HepG2 (cell line): Measurements from ENCODE around the gene OR56A3. TPM values are rescaled to one million over a fixed set of nuclear protein-coding genes. Genes with fewer than 3 reads are reported as not detected.

Experiments
- ATAC-seq: fragments of 200-7000 bp; cut with Tn5 transposase; 3 replicates; pipeline ENCODE4 v1.9.1; 2020; ENCODE audit warnings: mild to moderate bottlenecking, moderate library complexity
- BruUV-seq: library from RNA; stranded (reverse); fragments of 400-500 nt; replicated peaks from 2 replicates; lab custom pipeline; 2021; lab: Mats Ljungman, UMichigan
- CTCF ChIA-PET: fragments of 300-600 bp; formaldehyde crosslinking; extraction: SDS; loops from one replicate; lab custom pipeline; 2021; ENCODE audit warnings: low total read pairs, inconsistent platforms, low intra/inter-chr PET ratio; lab: Yijun Ruan, JAX
- POLR2A ChIA-PET: fragments of 350-600 bp; sonication (Branson Sonifier 250); formaldehyde crosslinking; loops from one replicate; lab custom pipeline; 2020; ENCODE audit warnings: antibody characterized with exemption, inconsistent platforms; lab: Yijun Ruan, JAX
- DNase-seq: peaks from one replicate; pipeline ENCODE4 v3.0.0-alpha.2; 2015; ENCODE audit warnings: low spot score
- FAIRE-seq: peaks from 3 replicates; lab custom pipeline; 2011; peaks lifted over from hg19 to GRCh38; lab: Jason Lieb, UNC
- H2AFZ ChIP-seq: one replicate; pipeline ENCODE4 v1.6.1; 2011; ENCODE audit warnings: low read length, inconsistent platforms
- H3K27ac ChIP-seq: fragments of 300-600 bp; 3 replicates; pipeline ENCODE4 v1.8.0; 2011; ENCODE audit warnings: mixed run types, mild to moderate bottlenecking, mixed read lengths, low read length, inconsistent platforms; ENCODE audit not compliant: insufficient read depth; ENCODE audit errors: extremely low read length
- H3K27me3 ChIP-seq, 2 experiments: fragments of 200-600 bp in 1 of 2; 2 replicates in 1 of 2; 3 replicates in 1 of 2; pipeline versions ENCODE4 v1.6.0 to v1.8.0; 2011; ENCODE audit warnings: low read length in 2 of 2, mild to moderate bottlenecking in 2 of 2, moderate library complexity in 2 of 2, inconsistent platforms in 1 of 2; ENCODE audit not compliant: insufficient read depth in 2 of 2, control insufficient read depth in 1 of 2
- H3K36me3 ChIP-seq, 2 experiments: fragments of 200-600 bp in 1 of 2; replicated peaks in 1 of 2; 2 replicates in 1 of 2; 3 replicates in 1 of 2; pipeline versions ENCODE4 v1.5.1 to v1.8.0; 2011; ENCODE audit warnings: low read length in 2 of 2, inconsistent platforms in 1 of 2; ENCODE audit not compliant: insufficient read depth in 2 of 2, control insufficient read depth in 1 of 2
- H3K4me1 ChIP-seq: 2 replicates; pipeline ENCODE4 v1.5.1; 2012; ENCODE audit warnings: low read length, inconsistent platforms; ENCODE audit not compliant: insufficient read depth
- H3K4me2 ChIP-seq: 2 replicates; pipeline ENCODE4 v1.6.0; 2011; ENCODE audit warnings: low read depth, low read length, inconsistent platforms
- H3K4me3 ChIP-seq, 3 experiments: fragments of 200-600 bp in 1 of 3; sonication (generic), shearing (Covaris generic) in 1 of 3; replicated peaks in 1 of 3; 2 replicates each; pipeline ENCODE4 v1.5.1; 2011 to 2016; ENCODE audit warnings: low read length in 3 of 3, inconsistent platforms in 2 of 3, low read depth in 2 of 3, mild to moderate bottlenecking in 2 of 3, control low read depth in 1 of 3, mixed read lengths in 1 of 3; ENCODE audit not compliant: insufficient read depth in 1 of 3
- H3K79me2 ChIP-seq: one replicate; pipeline ENCODE4 v1.6.1; 2011; ENCODE audit warnings: low read length, inconsistent platforms; ENCODE audit not compliant: insufficient read depth
- H3K9ac ChIP-seq: 2 replicates; pipeline ENCODE4 v1.6.0; 2011; ENCODE audit warnings: mild to moderate bottlenecking, low read depth, low read length, inconsistent platforms; ENCODE audit not compliant: insufficient read depth
- H3K9me3 ChIP-seq: 2 replicates; pipeline ENCODE4 v1.5.1; 2012; ENCODE audit warnings: mild to moderate bottlenecking, low read length
- H4K20me1 ChIP-seq: 2 replicates; pipeline ENCODE4 v1.6.0; 2011; ENCODE audit warnings: inconsistent platforms, mild to moderate bottlenecking, low read length, moderate library complexity; ENCODE audit not compliant: insufficient read depth
- ARHGAP35 ChIP-seq: sonication (generic); formaldehyde crosslinking; IDR thresholded peaks from 2 replicates; pipeline ENCODE4 v1.9.0; 2022; ENCODE audit warnings: mild to moderate bottlenecking, inconsistent platforms, moderate library complexity, missing genetic modification reagents, borderline replicate concordance
- NFATC3 ChIP-seq: sonication (generic); formaldehyde crosslinking; IDR thresholded peaks from 2 replicates; pipeline ENCODE4 v1.5.1; 2020; ENCODE audit warnings: mild to moderate bottlenecking, missing genetic modification reagents
- SOX13 ChIP-seq, 3 experiments: fragments of 450-650 bp in 1 of 3; sonication (generic) in 1 of 3; formaldehyde crosslinking in 1 of 3; IDR thresholded peaks in 2 of 3; conservative IDR thresholded peaks in 1 of 3; 2 replicates each; pipeline versions ENCODE4 v1.5.0 to v1.6.1; 2016 to 2020; ENCODE audit warnings: antibody characterized with exemption in 1 of 3, mild to moderate bottlenecking in 1 of 3, missing compliant biosample characterization in 1 of 3, missing genetic modification reagents in 1 of 3, moderate library complexity in 1 of 3
- U2AF1 ChIP-seq: fragments of 200-400 bp; formaldehyde crosslinking; optimal IDR thresholded peaks from 2 replicates; pipeline ENCODE3; 2017; ENCODE audit warnings: mild to moderate bottlenecking, low read depth, low read length
- ZNF441 ChIP-seq: sonication (generic); formaldehyde crosslinking; IDR thresholded peaks from 2 replicates; pipeline ENCODE4 v1.7.0; 2021; ENCODE audit warnings: missing genetic modification reagents, borderline replicate concordance
- ZNF543 ChIP-seq: sonication (generic); formaldehyde crosslinking; IDR thresholded peaks from 2 replicates; pipeline ENCODE4 v1.4.0; 2020; ENCODE audit warnings: mild to moderate bottlenecking, missing genetic modification reagents
- ZNF556 ChIP-seq: sonication (generic); formaldehyde crosslinking; IDR thresholded peaks from 2 replicates; pipeline ENCODE4 v1.4.0; 2020; ENCODE audit warnings: mild to moderate bottlenecking, missing genetic modification reagents, borderline replicate concordance
- ZSCAN30 ChIP-seq: sonication (generic); formaldehyde crosslinking; IDR thresholded peaks from 2 replicates; pipeline ENCODE4 v1.5.0; 2020; ENCODE audit warnings: mild to moderate bottlenecking, missing genetic modification reagents
- WGBS: methylation state at CpG from one replicate; pipeline ENCODE4 v1.1.6; 2017; ENCODE audit warnings: low lambda C conversion rate; 5-methylcytosine and 5-hydroxymethylcytosine counted together
- in situ Hi-C: cut with HindIII; loops from 2 replicates; pipeline ENCODE4 v1.10.0; 2017; ENCODE audit warnings: low pct_unique_long_range_greater_than_20kb; ENCODE audit not compliant: extremely low pct_ligation_motif_present
- intact Hi-C: fragments of 100-400 bp; cut with micrococcal nuclease; formaldehyde crosslinking; loops from one replicate; pipeline ENCODE4 v1.10.0; 2022; ENCODE audit not compliant: unreplicated experiment
- polyA plus RNA-seq, 8 experiments: library from polyadenylated mRNA; depleted of rRNA in 3 of 8; stranded (reverse) in 7 of 8; unstranded in 1 of 8; fragments of >200 nt; fragmentation: Illumina TruSeq in 4 of 8; extraction: Trizol in 4 of 8; gene quantifications; 2 replicates each; pipeline versions ENCODE4 v1.2.1 to v1.2.3, GENCODE V29; 2011 to 2016; ENCODE audit warnings: low read depth in 4 of 8, missing spikeins in 1 of 8, mixed read lengths in 1 of 8; ENCODE audit not compliant: insufficient read depth in 1 of 8
- total RNA-seq, 5 experiments: library from RNA; depleted of rRNA; stranded (reverse); fragments of >200 nt; fragmentation: Illumina TruSeq; extraction: Trizol; gene quantifications; 2 replicates each; pipeline ENCODE4 v1.2.3, GENCODE V29; 2016; ENCODE audit warnings: low read depth in 1 of 5
- TF ChIP-seq, protein P1 (sequence below): sonication (generic); formaldehyde crosslinking; IDR thresholded peaks from 2 replicates; pipeline ENCODE4 v1.5.0; 2020; ENCODE audit warnings: mild to moderate bottlenecking, missing genetic modification reagents, borderline replicate concordance
- TF ChIP-seq, protein P2 (sequence below): IDR thresholded peaks from 2 replicates; pipeline ENCODE4 v1.6.1; 2016; ENCODE audit warnings: missing genetic modification reagents, missing compliant biosample characterization
- TF ChIP-seq, protein P3 (sequence below): fragments of 450-650 bp; IDR thresholded peaks from 2 replicates; pipeline ENCODE4 v1.6.1; 2016
- TF ChIP-seq, protein P4 (sequence below): sonication (generic); formaldehyde crosslinking; IDR thresholded peaks from 2 replicates; pipeline ENCODE4 v1.5.0; 2020; ENCODE audit warnings: missing genetic modification reagents

The OR56A3 gene
- total and polyA plus RNA-seq, 2 of the 13 experiments (the other 11 are each of a cell fraction or from before 2014, with no cell fraction given): not detected

DNA sequence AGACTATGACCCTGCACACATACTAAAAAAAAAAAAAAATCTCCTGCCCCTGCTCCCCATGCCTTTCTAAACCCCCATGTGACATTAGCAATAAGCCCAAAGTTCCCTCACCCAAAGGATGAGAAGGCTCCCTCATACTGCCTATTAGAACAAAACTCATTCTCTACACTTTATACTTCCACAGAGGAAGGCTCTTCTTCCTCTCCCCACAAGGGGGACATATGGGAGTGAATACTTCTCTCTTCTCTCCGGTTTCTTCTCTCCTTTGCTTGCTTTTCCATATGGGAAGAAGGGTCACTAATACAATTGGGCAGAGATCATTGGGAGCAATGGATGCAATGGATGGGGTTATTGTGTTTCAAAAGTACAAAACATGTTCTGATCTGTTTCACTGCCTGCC is 41.4 kb downstream of the OR56A3 start (continued):
- TF ChIP-seq, protein P1, sequence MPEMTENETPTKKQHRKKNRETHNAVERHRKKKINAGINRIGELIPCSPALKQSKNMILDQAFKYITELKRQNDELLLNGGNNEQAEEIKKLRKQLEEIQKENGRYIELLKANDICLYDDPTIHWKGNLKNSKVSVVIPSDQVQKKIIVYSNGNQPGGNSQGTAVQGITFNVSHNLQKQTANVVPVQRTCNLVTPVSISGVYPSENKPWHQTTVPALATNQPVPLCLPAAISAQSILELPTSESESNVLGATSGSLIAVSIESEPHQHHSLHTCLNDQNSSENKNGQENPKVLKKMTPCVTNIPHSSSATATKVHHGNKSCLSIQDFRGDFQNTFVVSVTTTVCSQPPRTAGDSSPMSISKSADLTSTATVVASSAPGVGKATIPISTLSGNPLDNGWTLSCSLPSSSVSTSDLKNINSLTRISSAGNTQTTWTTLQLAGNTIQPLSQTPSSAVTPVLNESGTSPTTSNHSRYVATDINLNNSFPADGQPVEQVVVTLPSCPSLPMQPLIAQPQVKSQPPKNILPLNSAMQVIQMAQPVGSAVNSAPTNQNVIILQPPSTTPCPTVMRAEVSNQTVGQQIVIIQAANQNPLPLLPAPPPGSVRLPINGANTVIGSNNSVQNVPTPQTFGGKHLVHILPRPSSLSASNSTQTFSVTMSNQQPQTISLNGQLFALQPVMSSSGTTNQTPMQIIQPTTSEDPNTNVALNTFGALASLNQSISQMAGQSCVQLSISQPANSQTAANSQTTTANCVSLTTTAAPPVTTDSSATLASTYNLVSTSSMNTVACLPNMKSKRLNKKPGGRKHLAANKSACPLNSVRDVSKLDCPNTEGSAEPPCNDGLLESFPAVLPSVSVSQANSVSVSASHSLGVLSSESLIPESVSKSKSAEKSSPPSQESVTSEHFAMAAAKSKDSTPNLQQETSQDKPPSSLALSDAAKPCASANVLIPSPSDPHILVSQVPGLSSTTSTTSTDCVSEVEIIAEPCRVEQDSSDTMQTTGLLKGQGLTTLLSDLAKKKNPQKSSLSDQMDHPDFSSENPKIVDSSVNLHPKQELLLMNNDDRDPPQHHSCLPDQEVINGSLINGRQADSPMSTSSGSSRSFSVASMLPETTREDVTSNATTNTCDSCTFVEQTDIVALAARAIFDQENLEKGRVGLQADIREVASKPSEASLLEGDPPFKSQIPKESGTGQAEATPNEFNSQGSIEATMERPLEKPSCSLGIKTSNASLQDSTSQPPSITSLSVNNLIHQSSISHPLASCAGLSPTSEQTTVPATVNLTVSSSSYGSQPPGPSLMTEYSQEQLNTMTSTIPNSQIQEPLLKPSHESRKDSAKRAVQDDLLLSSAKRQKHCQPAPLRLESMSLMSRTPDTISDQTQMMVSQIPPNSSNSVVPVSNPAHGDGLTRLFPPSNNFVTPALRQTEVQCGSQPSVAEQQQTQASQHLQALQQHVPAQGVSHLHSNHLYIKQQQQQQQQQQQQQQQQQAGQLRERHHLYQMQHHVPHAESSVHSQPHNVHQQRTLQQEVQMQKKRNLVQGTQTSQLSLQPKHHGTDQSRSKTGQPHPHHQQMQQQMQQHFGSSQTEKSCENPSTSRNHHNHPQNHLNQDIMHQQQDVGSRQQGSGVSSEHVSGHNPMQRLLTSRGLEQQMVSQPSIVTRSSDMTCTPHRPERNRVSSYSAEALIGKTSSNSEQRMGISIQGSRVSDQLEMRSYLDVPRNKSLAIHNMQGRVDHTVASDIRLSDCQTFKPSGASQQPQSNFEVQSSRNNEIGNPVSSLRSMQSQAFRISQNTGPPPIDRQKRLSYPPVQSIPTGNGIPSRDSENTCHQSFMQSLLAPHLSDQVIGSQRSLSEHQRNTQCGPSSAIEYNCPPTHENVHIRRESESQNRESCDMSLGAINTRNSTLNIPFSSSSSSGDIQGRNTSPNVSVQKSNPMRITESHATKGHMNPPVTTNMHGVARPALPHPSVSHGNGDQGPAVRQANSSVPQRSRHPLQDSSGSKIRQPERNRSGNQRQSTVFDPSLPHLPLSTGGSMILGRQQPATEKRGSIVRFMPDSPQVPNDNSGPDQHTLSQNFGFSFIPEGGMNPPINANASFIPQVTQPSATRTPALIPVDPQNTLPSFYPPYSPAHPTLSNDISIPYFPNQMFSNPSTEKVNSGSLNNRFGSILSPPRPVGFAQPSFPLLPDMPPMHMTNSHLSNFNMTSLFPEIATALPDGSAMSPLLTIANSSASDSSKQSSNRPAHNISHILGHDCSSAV (CRISPR knock-in tag): no peak
- no peak for TF ChIP-seq NFATC3 (CRISPR knock-in tag)
- TF ChIP-seq, protein P2, sequence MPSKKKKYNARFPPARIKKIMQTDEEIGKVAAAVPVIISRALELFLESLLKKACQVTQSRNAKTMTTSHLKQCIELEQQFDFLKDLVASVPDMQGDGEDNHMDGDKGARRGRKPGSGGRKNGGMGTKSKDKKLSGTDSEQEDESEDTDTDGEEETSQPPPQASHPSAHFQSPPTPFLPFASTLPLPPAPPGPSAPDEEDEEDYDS (CRISPR knock-in tag): no peak
- TF ChIP-seq, all 625 proteins: peak for 0

DNA sequence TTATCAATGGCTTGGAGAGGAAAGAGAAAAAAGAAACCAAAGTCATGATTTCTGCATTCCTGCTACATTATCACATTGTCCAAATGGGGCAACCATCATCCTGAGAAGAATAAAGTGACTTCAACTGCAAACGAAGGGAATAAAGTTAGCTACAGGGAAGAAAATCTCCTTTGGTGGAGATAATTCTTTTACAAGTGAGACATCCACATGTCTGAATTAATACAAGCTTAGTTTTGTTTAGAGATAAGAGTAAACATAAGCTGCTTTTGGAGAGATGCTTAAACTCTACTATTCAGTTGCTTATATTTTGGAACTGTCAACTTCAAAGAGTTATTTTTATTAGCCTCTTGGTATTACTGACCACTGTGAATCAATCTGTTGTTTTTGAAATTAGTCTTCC is 44.8 kb downstream of the OR56A3 start, which contains the start of gene OR52L1:
OR52L1 (minus strand) TSS at position 101 of the 400 bp plus-strand sequence; CDS start at position 46, 55 bp downstream.
- Histone ChIP-seq H3K9me3 (no peaks in the 10 kb centered on the region), H3K4me3 (no peak within 1 kb of the TSS), H2AFZ (no peak within 1 kb of the TSS), H3K4me2 (no peak within 1 kb of the TSS), H3K4me1 (no peaks in the 10 kb centered on the region), H3K36me3 (no peaks in the 10 kb centered on the region), H3K79me2 (no peaks in the 10 kb centered on the region), H3K9ac (no peak within 1 kb of the TSS), H4K20me1 (no peaks in the 10 kb centered on the region), H3K27ac (no peak within 1 kb of the TSS), H3K27me3 (peaks cover 0 to 2% of the 10 kb centered on the region in 2 experiments; a peak in 1 of 5 replicates)
- 0% methylated on average over 1 of the region's 1 CpG for WGBS
- in situ Hi-C loops: no loop called here
- ATAC-seq (no peak), DNase-seq (no peak), FAIRE-seq (no peak)
- no peak for TF ChIP-seq SOX13 (IDR thresholded peaks at IDR 0.05)
- TF ChIP-seq SOX13 (CRISPR knock-in tag; conservative IDR thresholded peaks at IDR 0.05 in 1 of 2, IDR thresholded peaks at IDR 0.05 in 1 of 2): no peak
- no peak for TF ChIP-seq ZNF543 (CRISPR knock-in tag)
- TF ChIP-seq, protein P3, sequence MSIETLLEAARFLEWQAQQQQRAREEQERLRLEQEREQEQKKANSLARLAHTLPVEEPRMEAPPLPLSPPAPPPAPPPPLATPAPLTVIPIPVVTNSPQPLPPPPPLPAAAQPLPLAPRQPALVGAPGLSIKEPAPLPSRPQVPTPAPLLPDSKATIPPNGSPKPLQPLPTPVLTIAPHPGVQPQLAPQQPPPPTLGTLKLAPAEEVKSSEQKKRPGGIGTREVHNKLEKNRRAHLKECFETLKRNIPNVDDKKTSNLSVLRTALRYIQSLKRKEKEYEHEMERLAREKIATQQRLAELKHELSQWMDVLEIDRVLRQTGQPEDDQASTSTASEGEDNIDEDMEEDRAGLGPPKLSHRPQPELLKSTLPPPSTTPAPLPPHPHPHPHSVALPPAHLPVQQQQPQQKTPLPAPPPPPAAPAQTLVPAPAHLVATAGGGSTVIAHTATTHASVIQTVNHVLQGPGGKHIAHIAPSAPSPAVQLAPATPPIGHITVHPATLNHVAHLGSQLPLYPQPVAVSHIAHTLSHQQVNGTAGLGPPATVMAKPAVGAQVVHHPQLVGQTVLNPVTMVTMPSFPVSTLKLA: no peak
- TF ChIP-seq ZNF556: no peak
- TF ChIP-seq, protein P4, sequence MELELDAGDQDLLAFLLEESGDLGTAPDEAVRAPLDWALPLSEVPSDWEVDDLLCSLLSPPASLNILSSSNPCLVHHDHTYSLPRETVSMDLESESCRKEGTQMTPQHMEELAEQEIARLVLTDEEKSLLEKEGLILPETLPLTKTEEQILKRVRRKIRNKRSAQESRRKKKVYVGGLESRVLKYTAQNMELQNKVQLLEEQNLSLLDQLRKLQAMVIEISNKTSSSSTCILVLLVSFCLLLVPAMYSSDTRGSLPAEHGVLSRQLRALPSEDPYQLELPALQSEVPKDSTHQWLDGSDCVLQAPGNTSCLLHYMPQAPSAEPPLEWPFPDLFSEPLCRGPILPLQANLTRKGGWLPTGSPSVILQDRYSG: no peak
- no peak for TF ChIP-seq ZSCAN30
- no peak for TF ChIP-seq ZNF441 (CRISPR knock-in tag)
- TF ChIP-seq ARHGAP35 (CRISPR knock-in tag): no peak
- TF ChIP-seq U2AF1: no peak
- ChIA-PET CTCF (no interaction called here), POLR2A (no interaction called here)
- no TSS peak for BruUV-seq
- intact Hi-C loops: no loop called here
